AG10803 (cell line): Measurements from ENCODE around the gene COL18A1.

Experiments used
- DNase-seq: peaks from one replicate; pipeline ENCODE4 v3.0.0; 2010; ENCODE audit warnings: low read depth
- H3K4me3 ChIP-seq: 2 replicates; pipeline ENCODE4 v1.5.1; 2011; ENCODE audit warnings: mild to moderate bottlenecking, low read length, control low read depth
- CTCF ChIP-seq: conservative IDR thresholded peaks from 2 replicates; pipeline ENCODE4 v1.5.1; 2011; ENCODE audit warnings: mild to moderate bottlenecking, low read length, control low read depth, inconsistent platforms

Gene COL18A1

GRCh38 chr21:45404730-45405270, at the start of gene COL18A1:
COL18A1 (plus strand) TSS chr21:45405165; CDS start chr21:45405231, 66 bp downstream.
- H3K4me3 ChIP-seq: peak within 1 kb of the TSS; percentile 41
- TF ChIP-seq CTCF: no peak
- DNase-seq: no peak

- H3K4me3 ChIP-seq: no peak overlapping the region
- no peak for TF ChIP-seq CTCF
- DNase-seq: no peak
Measured at GRCh38 chr21:45355573-45355972, 49.4 kb upstream of the COL18A1 start.

GRCh38 chr21:45356251-45356650, 48.7 kb upstream of the COL18A1 start:
- no peak for DNase-seq
- no peak for TF ChIP-seq CTCF
- H3K4me3 ChIP-seq: no peak overlapping the region

- no peak overlapping the region for H3K4me3 ChIP-seq
- no peak for TF ChIP-seq CTCF
- no peak for DNase-seq
Measured at GRCh38 chr21:45356653-45357435, 48.1 kb upstream of the COL18A1 start.

GRCh38 chr21:45357436-45358260, 47.3 kb upstream of the COL18A1 start:
- H3K4me3 ChIP-seq: no peak overlapping the region
- DNase-seq: peak; percentile 55
- no peak; the same call in 1 of the 2 replicates for TF ChIP-seq CTCF

GRCh38 chr21:45358261-45358670, 46.7 kb upstream of the COL18A1 start:
- H3K4me3 ChIP-seq: no peak overlapping the region
- no peak for DNase-seq
- TF ChIP-seq CTCF: no peak
